ENCODE measurements around the gene TPSG1. TPM values are rescaled to one million over a fixed set of nuclear protein-coding genes. Genes with fewer than 3 reads are reported as not detected.
"Not testable (repeated sequence)": the region's sequence is repeated elsewhere in the genome, so short reads cannot be mapped to it uniquely, and the experiment has no call there.

TPSG1 gene
- total RNA-seq, 4 donors from 2014 or later, result 1.6 TPM; not detected in 3

GRCh38 chr16:1202274-1202673, 22.8 kb downstream of the TPSG1 start:
- H3K27me3 ChIP-seq, result peaks cover 21% of the 10 kb centered on the region

DNA sequence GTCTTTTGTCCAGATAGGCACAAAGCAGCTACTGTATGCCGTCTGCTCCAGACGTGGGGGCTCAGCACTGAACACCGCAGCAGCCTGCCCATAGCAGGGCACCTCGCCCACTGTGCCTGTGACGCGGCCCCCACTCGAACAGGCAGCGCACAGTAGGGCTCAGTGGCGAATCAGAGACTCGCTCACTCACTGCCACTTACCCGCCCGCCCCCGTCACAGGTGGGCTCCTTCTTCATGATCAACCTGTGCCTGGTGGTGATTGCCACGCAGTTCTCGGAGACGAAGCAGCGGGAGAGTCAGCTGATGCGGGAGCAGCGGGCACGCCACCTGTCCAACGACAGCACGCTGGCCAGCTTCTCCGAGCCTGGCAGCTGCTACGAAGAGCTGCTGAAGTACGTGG, 23.6 kb downstream of the TPSG1 start:
- DNase-seq (ENCODE audit: low spot score in 2 of 2), result no peak
- no peaks in the 10 kb centered on the region for H3K9me3 ChIP-seq
- no peak for TF ChIP-seq EP300 (IDR thresholded peaks at IDR 0.05)
- TF ChIP-seq, protein P1, sequence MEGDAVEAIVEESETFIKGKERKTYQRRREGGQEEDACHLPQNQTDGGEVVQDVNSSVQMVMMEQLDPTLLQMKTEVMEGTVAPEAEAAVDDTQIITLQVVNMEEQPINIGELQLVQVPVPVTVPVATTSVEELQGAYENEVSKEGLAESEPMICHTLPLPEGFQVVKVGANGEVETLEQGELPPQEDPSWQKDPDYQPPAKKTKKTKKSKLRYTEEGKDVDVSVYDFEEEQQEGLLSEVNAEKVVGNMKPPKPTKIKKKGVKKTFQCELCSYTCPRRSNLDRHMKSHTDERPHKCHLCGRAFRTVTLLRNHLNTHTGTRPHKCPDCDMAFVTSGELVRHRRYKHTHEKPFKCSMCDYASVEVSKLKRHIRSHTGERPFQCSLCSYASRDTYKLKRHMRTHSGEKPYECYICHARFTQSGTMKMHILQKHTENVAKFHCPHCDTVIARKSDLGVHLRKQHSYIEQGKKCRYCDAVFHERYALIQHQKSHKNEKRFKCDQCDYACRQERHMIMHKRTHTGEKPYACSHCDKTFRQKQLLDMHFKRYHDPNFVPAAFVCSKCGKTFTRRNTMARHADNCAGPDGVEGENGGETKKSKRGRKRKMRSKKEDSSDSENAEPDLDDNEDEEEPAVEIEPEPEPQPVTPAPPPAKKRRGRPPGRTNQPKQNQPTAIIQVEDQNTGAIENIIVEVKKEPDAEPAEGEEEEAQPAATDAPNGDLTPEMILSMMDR (IDR thresholded peaks at IDR 0.05), result no peak

More at GRCh38 chr16:1202274-1202673, 22.8 kb downstream of the TPSG1 start:
- no peak for TF ChIP-seq POLR2A (IDR thresholded peaks at IDR 0.05)
- no peak for TF ChIP-seq POLR2AphosphoS5 (IDR thresholded peaks at IDR 0.05)
- TF ChIP-seq, protein P1 (IDR thresholded peaks at IDR 0.05), result no peak
- no peak for TF ChIP-seq EP300 (IDR thresholded peaks at IDR 0.05)
- WGBS, result 89% methylated on average over 5 of the region's 18 CpGs
- no peak overlapping the region for H3K27ac ChIP-seq
- H3K4me3 ChIP-seq, result no peak overlapping the region
- H3K4me1 ChIP-seq, result no peaks in the 10 kb centered on the region
- no peaks in the 10 kb centered on the region for H3K36me3 ChIP-seq
- H3K9me3 ChIP-seq, result no peaks in the 10 kb centered on the region
- DNase-seq (ENCODE audit: low spot score in 2 of 2), result no peak

DNA sequence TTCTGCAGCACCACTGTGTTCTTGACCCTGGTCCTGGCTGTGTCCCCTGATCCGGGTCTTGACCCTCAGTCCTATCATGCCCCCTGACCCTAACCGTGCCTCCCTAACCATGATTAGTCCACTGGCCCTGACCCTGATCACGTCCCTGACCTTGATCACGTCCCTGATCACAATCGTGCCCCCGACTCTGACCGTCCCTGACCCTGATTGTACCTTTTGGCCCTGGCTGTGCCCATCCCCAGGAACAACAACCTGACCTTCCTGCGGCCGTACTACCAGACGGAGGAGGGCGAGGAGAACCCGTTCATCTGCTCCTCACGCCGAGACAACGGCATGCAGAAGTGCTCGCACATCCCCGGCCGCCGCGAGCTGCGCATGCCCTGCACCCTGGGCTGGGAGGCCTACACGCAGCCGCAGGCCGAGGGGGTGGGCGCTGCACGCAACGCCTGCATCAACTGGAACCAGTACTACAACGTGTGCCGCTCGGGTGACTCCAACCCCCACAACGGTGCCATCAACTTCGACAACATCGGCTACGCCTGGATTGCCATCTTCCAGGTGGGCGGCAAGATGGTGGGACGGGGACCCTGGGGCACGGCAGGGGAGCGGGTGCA, 24.9 kb downstream of the TPSG1 start:
- 89% methylated on average over 23 of the region's 38 CpGs for WGBS
- Histone ChIP-seq H3K4me1 (no peaks in the 10 kb centered on the region), H3K9me3 (no peaks in the 10 kb centered on the region), H3K4me3 (no peak overlapping the region), H3K27me3 (peaks cover 20% of the 10 kb centered on the region), H3K27ac (no peak overlapping the region), H3K36me3 (no peaks in the 10 kb centered on the region)
- no peak for DNase-seq (ENCODE audit: low spot score in 2 of 2)
- TF ChIP-seq POLR2A (IDR thresholded peaks at IDR 0.05) (no peak), POLR2AphosphoS5 (IDR thresholded peaks at IDR 0.05) (no peak), EP300 (IDR thresholded peaks at IDR 0.05) (no peak)
- TF ChIP-seq, protein P1 (IDR thresholded peaks at IDR 0.05), result no peak

More for the DNA sequence above, 23.6 kb downstream of the TPSG1 start:
- Histone ChIP-seq H3K36me3 (no peaks in the 10 kb centered on the region), H3K4me3 (no peak overlapping the region), H3K27ac (no peak overlapping the region), H3K4me1 (no peaks in the 10 kb centered on the region), H3K27me3 (peaks cover 21% of the 10 kb centered on the region)
- 90% methylated on average over 4 of the region's 25 CpGs for WGBS

DNA sequence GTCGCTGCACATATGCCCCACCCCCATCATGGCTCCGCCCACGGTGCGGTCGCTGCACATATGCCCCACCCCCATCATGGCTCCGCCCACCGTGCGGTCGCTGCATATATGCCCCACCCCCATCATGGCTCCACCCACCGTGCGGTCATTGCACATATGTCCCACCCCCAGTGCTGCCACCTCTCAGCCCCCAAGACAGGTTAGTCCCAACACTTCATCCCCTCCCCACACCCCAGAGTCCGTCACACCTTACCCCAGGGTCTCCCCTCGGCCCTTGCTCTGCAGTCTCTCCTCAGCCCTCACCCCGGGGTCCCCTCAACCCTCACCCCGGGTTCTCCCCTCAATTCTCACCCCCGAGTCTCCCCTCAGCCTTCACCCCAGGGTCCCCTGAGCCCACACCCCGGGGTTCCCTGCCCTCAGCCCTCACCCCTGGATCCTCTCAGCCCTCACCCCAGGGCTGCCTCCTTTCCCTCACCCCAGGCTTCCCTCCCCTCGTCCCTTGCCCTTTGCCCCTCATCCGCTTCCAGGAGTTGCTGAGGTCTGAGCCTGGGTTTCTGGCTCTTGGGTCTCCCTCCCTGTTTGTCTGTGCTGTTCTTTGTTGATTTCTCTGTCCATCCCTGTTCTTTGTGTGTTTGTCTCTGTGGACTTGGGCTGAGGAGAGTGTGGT, 25.6 kb downstream of the TPSG1 start:
- peaks cover 20% of the 10 kb centered on the region for H3K27me3 ChIP-seq
- H3K4me3 ChIP-seq, result no peak overlapping the region
- no peaks in the 10 kb centered on the region for H3K4me1 ChIP-seq
- no peak overlapping the region for H3K27ac ChIP-seq
- TF ChIP-seq EP300 (IDR thresholded peaks at IDR 0.05) (no peak), POLR2AphosphoS5 (IDR thresholded peaks at IDR 0.05) (no peak), POLR2A (IDR thresholded peaks at IDR 0.05) (no peak)
- TF ChIP-seq, protein P1 (IDR thresholded peaks at IDR 0.05), result no peak
- DNase-seq (ENCODE audit: low spot score in 2 of 2), result no peak
- H3K9me3 ChIP-seq, result no peaks in the 10 kb centered on the region
- H3K36me3 ChIP-seq, result no peaks in the 10 kb centered on the region
- 86% methylated on average over 8 of the region's 19 CpGs for WGBS

- not testable (repeated sequence) for H3K9me3 ChIP-seq; H3K4me3 ChIP-seq; H3K4me1 ChIP-seq; DNase-seq (ENCODE audit: low spot score in 2 of 2); H3K36me3 ChIP-seq; H3K27ac ChIP-seq
- peaks cover 26% of the 10 kb centered on the region for H3K27me3 ChIP-seq
- WGBS, result 83% methylated on average over 19 of the region's 44 CpGs
Measured at GRCh38 chr16:1198671-1199346, 26.3 kb downstream of the TPSG1 start.
